HG02763 (cell line): Measurements from ENCODE around the gene PARD6A.

Experiments
- ATAC-seq: cut with Tn5 transposase; IDR thresholded peaks from one replicate; pipeline ENCODE4 v1.9.1; 2021; ENCODE audit warnings: mild to moderate bottlenecking, moderate library complexity; ENCODE audit not compliant: unreplicated experiment

The PARD6A gene

DNA sequence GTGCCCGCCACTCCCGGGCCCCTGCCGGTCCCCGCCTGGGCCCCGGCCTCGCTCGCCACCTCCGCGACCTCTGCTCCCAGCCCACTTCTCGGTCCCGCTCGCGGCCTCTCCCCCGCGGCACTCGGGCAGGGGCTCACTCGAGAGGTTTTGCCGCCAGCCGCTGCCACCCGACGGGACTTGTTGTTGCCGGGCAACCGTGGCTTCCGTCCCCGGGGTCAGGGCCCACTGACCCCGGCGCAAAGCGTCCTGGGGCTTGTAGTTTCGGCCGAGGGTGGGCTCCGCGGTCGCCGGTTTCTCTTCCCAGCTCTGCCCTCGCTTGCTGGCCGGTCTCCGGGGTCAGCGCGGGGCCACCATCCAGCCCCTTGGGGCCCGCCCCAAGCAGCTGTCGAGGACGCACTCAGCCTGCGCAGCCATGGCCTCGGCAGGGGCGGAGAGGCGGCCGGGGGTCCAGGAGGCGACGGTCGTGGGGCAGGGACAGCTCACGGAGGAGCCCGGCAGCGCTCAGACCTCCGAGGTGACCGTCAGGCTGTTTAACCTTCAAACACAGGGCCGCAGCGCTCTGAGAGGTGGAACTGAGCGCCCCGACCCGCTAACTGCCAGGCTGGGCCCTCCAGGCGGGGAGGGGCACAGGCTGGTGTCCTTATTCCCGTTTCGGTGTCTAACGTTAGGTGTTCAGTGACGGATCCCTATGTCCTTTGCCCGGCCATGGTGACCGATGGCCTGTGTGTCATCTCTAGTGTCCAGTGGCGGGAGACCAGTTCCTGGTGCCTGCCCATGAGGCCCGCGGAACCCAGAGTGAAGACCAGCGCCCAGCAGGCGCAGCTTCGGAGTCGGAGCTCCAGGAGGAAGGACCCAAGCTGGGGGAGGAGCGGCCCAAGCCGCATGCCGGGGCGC lies 6.0 kb downstream of the PARD6A start, which contains the start of the genes C16orf86 and ENKD1:
TSS of gene C16orf86 (plus strand) at position 256 of the 894 bp plus-strand sequence. CDS start at position 413, 157 bp downstream.
TSS of gene ENKD1 (minus strand) at position 192 of the 894 bp plus-strand sequence. CDS start 308 bp downstream, outside the sequence.
- peak; percentile 54 for ATAC-seq

DNA sequence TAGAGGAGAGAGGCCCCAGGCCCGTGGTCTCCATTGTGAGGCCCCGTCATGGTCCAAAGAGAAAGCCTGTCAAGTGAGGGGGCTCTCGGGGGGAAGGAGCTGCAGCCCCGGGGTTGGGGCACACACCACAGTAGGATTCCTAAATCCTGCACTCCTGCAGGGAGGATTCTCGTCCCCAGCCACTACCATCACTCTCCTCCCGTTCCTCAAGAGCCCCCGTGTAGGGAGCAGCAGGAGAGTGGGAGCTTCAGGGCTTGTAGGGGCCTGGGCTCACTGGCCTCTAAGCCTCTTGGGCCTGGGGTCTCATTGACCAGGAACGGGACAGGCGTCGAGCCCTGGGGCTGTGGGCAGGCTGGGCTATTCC lies 6.7 kb downstream of the PARD6A start:
- no peak for ATAC-seq

- peak; percentile 73 for ATAC-seq
Measured at GRCh38 chr16:67667817-67668494, 7.2 kb downstream of the PARD6A start.

DNA sequence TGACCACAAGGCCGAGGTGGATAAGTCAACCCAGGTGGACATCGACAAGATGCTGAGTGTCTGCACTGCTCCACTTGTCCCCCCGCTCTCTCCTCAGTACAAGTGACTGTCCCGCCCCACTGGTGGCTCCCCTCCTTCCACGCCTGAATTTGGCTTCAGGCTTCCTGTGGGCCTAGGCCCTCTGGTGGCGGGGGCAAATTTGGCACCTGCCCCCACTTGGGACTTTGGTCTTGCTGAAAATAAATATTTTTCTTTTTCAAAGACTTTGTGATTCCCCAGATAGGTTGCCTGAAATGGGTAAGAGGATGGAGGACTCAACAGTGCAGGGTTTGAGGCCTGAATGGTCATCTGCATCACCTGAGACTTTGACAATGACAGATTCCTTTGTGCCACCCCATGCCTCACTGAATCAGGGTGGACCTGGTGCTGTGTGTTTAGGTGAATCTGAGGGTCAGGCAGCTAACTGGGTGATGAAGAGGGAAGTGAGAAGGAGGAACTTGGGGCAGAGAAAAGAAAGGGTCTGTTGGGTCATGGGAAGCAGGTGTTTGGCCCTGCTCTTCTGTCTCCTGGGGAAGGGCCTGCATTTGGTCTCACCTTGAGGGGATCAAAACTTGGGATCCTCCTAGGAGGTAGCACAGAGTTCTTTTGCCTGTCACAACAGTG lies 7.9 kb downstream of the PARD6A start:
- no peak for ATAC-seq

DNA sequence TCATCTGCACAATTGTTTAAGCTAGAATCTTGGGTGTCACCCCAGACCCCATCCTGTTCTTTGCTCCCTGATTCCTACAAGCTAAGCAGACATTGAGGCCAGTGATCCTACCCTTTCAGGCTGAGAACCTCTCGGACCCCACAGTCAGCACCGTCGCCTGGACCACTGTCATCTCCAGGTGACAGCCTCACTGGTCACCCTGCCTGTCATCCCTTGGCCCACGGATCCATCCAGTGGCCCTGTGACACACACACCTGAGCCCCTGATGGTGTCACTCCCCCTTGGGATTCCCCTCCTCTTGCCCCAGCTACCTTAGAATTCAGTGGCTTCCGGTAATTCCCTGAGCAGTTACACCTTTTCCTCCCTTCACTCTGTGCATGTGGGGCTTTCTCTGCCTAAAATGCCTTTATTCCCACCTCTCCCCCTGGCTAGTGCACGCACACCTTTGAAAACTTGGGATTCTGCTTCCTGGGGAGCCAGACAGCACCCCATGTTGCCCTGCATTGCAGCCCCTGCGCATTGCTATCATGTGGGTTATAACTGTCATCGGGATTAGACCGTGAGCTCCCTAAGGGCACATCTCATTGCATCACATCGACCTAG lies 8.8 kb downstream of the PARD6A start:
- no peak for ATAC-seq

DNA sequence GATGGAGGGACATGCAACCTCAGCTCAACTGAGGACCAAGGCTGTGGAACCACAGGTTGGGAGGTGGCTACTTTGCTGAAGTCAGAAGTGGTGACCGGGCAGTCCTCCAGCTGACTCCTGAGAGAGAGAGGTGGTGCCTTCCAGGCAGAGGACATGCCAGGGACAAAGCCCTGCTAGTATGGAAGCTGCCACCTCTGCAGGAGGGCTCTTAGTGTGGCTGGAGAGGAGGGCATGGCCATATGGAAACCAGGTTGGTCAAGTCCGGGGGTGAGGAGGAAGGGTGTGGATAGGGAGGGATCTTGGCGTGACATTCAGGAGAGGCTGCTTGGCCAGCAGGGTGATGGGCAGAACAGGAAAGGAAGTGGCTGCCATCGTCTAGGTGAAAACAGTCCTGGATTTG lies 11.5 kb downstream of the PARD6A start:
- ATAC-seq, result no peak

DNA sequence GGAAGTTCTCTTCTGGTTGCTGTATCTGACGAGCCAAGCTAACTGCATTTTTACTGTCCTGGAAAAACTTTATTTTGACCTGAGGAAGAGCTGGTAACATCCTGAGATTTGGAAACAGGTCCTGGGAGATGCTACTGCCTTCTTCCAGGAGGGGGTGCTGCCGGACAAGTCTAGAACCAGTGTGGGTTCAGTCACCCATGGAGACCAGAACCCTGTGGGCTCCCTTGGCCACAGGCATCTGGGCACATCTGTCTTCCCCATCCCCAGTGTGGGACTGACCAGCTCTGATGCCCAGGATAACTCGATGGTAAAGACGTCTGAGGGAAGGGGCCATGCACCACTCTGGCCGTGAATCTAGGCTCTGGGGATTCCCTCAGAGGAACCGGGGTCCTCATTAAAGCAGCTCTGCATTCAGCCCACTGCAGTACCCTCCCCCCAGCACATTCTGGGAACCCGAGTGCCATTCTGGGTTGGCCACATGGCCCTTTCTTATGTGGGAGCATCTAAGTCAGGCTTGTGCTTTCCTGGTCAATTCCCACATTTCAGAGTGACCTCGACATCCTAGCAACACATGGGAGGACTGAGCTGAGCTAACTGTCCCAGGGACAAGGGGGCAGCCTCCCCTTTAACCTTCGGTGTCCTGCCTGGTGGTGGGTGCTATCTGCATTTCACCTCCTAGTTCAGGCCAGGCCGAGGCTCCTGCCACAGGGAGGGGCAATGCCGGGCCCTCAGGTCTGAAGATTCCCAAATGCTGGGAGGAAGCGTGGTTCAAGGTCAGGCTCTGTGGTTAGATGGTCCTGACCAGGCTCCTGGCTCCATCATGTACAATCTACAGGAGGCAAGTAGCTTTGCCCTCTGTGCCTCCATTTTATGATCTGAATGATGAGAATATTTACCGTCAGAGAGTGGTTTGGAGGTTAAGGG lies 12.2 kb downstream of the PARD6A start:
- ATAC-seq, result no peak

DNA sequence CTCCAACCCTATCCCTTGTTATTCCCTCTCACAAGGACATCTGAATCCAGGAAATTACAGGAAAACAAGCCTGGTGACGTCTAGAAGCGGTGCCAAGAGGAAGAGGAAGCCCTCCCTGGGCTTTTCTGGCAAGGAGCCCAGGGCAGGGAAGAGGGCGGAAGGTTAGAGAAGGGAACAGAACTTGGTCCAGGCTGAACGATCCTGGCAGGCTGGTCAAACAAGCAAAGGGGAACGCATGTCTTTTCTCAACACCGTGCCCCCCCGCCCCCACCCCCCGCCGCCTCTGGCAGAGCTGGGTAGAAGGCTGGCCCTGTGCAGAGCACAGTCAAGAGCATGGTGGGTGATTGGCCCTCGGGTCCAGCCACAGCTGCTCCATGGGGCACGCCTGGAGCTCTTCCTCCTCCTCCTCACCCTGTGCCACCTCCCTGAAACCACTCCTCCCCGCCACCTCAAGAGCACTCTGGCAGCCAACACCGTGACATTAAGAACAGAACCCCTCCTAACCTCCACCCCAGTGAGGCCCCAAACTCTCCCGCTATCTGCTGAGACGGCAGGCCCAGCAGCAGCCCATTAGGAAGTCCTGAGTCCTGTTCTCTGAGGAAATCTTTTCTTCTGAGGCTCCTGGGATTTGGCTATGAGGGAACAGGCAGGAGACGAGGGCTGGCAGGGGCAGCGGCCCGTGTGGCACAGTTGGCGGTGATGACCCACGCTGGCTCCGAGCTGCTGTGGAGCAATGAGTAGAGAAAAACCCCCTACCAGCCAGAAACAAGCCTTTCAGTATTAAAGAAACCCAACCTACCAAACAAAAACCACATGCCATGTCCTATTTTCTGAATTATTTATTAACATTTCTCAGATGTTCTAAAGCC lies 13.2 kb downstream of the PARD6A start:
- no peak for ATAC-seq

- ATAC-seq, result no peak
Measured at GRCh38 chr16:67674851-67675578, 14.3 kb downstream of the PARD6A start.

GRCh38 chr16:67675579-67675935 lies 14.8 kb downstream of the PARD6A start:
- ATAC-seq, result no peak

DNA sequence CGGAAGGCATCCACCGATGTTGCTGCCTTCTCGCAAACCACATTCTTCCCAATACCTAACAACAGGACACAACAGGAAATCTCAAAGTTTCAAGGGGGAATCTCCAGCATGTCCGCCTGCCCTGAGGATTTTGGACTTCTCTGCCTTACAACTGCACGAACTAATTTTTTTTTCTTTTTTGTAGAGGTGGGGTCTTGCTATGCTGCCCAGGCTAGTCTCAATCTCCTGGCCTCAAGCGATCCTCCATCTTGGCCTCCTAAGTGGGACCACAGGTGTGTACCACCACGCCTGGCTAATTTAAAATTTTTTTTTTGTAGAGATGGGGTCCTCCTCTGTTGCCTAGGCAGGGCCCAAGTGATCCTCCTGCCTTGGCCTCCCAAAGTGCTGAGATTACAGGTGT lies 15.2 kb downstream of the PARD6A start:
- no peak for ATAC-seq

DNA sequence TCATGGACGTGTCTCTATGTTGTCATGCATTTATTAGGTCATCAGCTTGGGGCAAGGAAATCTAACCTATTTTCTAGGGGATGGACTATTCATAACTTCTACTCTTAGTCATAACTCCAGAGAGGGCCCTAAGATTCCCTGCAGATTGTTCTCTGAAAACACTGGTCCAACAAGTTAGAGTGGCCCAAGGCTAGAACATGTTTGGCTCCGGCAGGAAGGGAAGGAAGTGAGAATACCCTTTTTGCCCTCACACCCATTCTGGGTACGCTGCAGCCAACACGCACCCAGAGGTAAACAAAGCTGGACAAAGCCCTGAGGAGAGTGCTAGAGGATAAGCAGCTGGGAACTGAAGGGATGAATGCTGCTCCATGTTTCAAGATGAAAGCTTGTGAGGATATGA lies 15.8 kb downstream of the PARD6A start:
- ATAC-seq, result no peak

DNA sequence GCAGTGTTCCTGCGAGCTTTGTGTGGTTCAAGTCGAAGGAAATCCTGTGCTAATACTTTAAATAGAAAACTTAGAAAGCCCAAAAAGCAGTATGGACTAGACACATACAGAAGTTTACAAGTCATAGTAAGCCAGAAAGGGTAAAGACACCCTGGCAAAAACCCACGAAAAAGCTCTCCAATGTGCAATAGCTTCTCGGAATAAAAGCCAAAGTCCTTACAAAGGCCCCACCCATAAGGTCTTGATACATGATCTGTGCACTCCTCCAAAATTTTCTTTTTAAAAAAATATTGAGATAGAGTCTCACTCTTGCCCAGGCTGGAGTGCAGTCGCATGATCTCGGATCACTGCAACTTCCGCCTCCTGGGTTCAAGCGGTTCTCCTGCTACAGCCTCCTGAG lies 16.2 kb downstream of the PARD6A start:
- no peak for ATAC-seq

DNA sequence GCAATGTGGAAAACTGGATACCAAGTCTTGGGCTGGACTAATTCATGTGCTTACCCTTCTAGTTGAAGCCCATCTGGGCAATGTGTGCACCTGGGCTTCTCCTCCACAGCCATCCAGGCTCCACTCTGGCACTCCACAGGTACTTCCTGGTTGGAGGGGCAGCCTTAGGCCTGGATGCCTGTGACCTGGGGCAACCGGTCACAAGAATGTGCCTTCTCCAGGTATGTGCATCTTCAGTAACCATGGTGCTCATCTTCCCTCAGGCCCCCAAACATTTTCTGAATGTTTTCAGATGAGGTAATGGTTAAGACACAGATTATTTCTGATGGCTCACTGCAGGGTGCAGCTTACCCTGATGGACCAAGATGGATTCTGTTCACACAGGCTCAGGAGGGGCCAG lies 17.0 kb downstream of the PARD6A start:
- no peak for ATAC-seq

- ATAC-seq, result no peak
Measured at GRCh38 chr16:67678354-67679023, 17.7 kb downstream of the PARD6A start.

GRCh38 chr16:67679935-67680897 lies 19.5 kb downstream of the PARD6A start:
- ATAC-seq, result no peak

DNA sequence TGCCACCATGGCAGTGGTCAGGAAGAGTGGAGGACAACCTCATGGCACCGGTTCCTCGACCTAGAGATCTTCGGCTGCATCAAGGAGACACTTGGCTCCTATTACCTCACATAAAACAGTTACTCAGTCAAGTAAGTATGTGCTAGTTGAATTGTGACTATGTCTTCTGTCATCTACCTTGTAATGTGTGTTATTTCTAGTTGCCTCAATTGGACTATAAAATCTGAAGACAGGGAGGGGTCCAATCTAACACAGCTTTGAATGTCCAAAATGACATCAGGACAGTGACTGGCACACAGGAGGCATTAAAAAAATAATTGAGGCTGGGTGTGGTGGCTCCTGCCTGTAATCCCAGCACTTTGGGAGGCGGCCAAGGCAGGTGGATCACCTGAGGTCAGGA lies 23.0 kb downstream of the PARD6A start:
- no peak for ATAC-seq
